ENCODE results near the gene KCNQ1OT1. TPM values are rescaled to one million over a fixed set of nuclear protein-coding genes. Genes with fewer than 3 reads are reported as not detected.

Gene KCNQ1OT1
- total RNA-seq, 2 donors from 2014 or later = 0.77 to 1.5 TPM

DNA sequence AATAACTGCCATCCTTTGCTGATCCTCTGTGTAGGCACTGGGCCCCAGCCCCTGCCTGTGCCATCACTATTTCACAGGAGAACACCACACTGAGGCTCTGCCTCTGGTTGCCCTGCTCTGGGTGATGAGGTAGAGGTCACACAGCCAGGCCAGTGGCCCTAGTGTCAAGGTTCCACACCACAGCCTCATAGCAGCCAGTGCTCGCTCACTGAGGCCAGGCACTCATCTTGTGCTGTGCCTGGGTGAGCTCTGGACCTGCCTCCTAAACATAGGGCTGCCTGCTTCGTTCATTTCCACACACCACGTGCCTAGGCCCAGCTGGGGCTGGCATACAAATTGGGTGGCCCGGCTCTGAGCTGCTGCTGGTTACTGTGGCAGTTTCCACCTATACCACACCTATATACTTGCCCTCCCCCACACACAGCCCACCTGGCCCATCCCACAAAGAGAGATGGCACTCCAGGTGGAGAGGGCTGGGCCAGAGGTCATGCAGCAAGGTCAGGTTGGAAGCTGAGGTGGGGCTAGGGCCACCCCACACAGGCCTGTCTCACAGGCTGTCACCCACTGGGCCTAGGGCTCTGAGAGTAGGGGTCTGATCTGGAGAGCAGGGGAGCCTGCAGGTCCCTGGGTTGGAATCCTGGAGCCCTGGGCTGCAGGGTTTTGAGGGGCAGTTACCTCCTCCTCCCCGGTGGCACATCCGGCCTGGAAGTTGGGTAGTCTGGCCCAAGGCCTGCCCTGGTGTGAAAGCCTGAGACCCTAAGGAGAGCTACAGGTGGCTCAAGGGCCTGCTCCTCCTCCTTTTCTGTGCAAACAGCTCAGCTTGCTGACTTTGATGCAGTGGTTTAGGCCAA lies 11.2 kb downstream of the KCNQ1OT1 start:
- H3K27ac ChIP-seq = no peak overlapping the region
- H3K4me1 ChIP-seq = no peaks in the 10 kb centered on the region
- intact Hi-C loops (cut with DNase I) = no loop called here
- no peak for DNase-seq
- TF ChIP-seq, protein P1, sequence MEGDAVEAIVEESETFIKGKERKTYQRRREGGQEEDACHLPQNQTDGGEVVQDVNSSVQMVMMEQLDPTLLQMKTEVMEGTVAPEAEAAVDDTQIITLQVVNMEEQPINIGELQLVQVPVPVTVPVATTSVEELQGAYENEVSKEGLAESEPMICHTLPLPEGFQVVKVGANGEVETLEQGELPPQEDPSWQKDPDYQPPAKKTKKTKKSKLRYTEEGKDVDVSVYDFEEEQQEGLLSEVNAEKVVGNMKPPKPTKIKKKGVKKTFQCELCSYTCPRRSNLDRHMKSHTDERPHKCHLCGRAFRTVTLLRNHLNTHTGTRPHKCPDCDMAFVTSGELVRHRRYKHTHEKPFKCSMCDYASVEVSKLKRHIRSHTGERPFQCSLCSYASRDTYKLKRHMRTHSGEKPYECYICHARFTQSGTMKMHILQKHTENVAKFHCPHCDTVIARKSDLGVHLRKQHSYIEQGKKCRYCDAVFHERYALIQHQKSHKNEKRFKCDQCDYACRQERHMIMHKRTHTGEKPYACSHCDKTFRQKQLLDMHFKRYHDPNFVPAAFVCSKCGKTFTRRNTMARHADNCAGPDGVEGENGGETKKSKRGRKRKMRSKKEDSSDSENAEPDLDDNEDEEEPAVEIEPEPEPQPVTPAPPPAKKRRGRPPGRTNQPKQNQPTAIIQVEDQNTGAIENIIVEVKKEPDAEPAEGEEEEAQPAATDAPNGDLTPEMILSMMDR (IDR thresholded peaks at IDR 0.05) = no peak
- H3K9me3 ChIP-seq = no peaks in the 10 kb centered on the region
- no peaks in the 10 kb centered on the region for H3K36me3 ChIP-seq
- no peak overlapping the region for H3K4me3 ChIP-seq
- H3K27me3 ChIP-seq = no peaks in the 10 kb centered on the region
- H3K9ac ChIP-seq (ENCODE audit: low read depth in 2 of 2, low read length in 2 of 2) = no peak overlapping the region

- Histone ChIP-seq H3K9ac (ENCODE audit: low read depth in 2 of 2, low read length in 2 of 2) (no peak overlapping the region), H3K9me3 (no peaks in the 10 kb centered on the region), H3K27me3 (no peaks in the 10 kb centered on the region), H3K4me1 (no peaks in the 10 kb centered on the region), H3K4me3 (no peak overlapping the region), H3K36me3 (no peaks in the 10 kb centered on the region), H3K27ac (no peak overlapping the region)
- TF ChIP-seq, protein P1 (IDR thresholded peaks at IDR 0.05) = no peak
- intact Hi-C loops (cut with DNase I) = no loop called here
- DNase-seq = no peak
These were observed 12.0 kb downstream of the KCNQ1OT1 start for GRCh38 chr11:2687782-2688191.

DNA sequence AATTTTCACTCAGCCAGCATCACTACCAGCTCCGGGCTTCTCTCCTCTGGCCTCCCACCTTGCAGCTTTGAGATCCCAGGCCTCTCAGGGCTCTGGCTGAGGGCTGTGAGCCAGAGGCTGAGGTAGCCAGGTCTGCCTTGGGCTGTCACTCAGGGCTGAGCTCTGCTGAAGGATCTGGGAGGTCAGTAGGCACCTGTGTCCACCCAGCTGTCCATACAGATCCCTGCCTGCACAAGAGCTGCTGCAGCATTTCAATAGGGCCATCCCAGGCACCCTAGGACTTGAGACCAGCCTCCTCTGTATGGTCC lies 12.6 kb downstream of the KCNQ1OT1 start:
- no peaks in the 10 kb centered on the region for H3K27me3 ChIP-seq
- H3K27ac ChIP-seq = no peak overlapping the region
- no peak overlapping the region for H3K4me3 ChIP-seq
- H3K4me1 ChIP-seq = no peaks in the 10 kb centered on the region
- H3K9ac ChIP-seq (ENCODE audit: low read depth in 2 of 2, low read length in 2 of 2) = no peak overlapping the region
- H3K9me3 ChIP-seq = no peaks in the 10 kb centered on the region
- intact Hi-C loops (cut with DNase I) = no loop called here
- no peaks in the 10 kb centered on the region for H3K36me3 ChIP-seq
- TF ChIP-seq, protein P1 (IDR thresholded peaks at IDR 0.05) = no peak
- no peak for DNase-seq

DNA sequence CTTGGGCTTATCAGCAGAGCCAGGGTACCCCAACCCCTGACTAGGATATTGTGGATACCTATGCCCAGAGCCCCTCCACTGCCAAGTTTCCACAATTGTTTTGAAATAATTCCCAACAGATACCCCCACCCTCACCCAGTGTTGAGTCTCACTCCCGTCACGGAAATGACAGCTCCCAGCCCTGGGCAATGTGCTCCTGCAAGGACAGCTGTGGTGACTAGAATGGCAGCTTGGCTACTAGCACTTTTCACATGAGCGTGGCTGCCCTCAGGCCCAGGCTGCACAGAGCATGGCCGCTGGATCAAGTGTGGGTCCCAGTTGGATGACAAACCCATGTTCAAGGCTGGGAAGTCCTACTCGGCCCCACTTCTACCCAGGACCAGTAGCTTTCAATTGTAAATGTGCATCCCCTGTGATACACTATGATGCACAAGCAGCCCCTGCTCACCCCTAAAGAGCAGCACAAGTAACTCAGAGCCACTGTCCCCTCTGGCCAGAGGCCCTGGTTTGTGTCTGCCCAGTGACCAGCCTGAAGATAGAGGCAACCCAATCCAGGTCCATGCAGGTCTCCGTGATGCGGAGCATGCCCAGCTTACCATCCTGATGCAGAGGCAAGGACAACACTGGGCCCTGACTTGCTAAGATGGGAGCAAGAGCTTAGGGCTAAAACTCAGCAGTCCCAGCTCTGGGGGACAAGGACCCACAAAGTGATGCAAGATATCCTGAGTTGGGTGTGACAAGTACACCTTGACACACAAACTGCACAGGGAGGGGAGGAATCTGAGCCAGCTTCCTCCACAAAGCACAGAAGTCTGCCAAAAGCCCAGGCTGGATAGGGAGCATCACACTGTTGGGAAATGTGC lies 13.2 kb downstream of the KCNQ1OT1 start:
- H3K4me3 ChIP-seq = no peak overlapping the region
- no peaks in the 10 kb centered on the region for H3K9me3 ChIP-seq
- TF ChIP-seq, protein P1 (IDR thresholded peaks at IDR 0.05) = no peak
- H3K27ac ChIP-seq = no peak overlapping the region
- DNase-seq = no peak
- intact Hi-C loops (cut with DNase I) = no loop called here
- H3K36me3 ChIP-seq = no peaks in the 10 kb centered on the region
- no peak overlapping the region for H3K9ac ChIP-seq (ENCODE audit: low read depth in 2 of 2, low read length in 2 of 2)
- H3K4me1 ChIP-seq = no peaks in the 10 kb centered on the region
- no peaks in the 10 kb centered on the region for H3K27me3 ChIP-seq

DNA sequence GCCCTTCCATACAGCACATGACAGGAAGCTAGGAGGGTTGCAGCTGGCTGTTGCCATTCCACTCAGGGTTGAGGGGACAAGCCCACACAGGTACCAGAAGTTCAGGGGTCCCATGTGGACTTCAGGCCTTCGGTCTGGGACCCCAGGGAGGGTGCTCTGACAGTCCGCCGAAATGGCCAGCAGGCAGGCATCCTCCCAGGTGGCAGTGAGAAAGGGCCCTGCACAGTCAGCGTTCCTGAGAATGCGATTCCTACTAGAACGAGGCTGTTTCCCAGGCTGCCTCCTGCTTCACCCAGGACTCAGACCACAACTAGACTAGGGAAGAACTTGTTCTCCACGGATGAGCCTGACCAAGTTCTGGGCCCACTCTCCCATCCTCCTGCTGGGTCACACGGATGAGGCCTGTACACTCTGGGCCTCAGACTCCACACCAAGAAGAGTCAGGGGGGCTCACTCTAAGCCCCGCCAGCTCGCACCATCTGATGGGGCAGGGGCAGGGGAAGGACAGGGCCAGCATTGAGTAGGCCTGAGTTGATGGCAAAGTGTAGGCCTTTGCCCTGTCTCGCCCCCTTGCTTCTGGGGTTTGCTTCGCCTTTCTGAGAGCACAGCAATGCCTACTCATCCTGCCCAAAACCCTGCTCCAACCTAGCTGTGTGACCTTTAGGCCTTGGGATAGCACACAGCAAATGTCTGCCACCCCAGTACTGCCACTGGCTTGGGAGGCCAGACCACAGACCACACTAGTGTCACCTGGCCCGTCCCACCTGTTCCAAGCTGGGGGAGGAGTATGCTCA lies 14.0 kb downstream of the KCNQ1OT1 start:
- no peaks in the 10 kb centered on the region for H3K36me3 ChIP-seq
- DNase-seq = no peak

More for the DNA sequence above, 14.0 kb downstream of the KCNQ1OT1 start:
- no peaks in the 10 kb centered on the region for H3K9me3 ChIP-seq
- no peak overlapping the region for H3K9ac ChIP-seq (ENCODE audit: low read depth in 2 of 2, low read length in 2 of 2)
- H3K4me1 ChIP-seq = no peaks in the 10 kb centered on the region
- H3K27me3 ChIP-seq = no peaks in the 10 kb centered on the region
- H3K27ac ChIP-seq = no peak overlapping the region
- TF ChIP-seq, protein P1 (IDR thresholded peaks at IDR 0.05) = no peak
- no peak overlapping the region for H3K4me3 ChIP-seq
- intact Hi-C loops (cut with DNase I) = no loop called here

All from colonic mucosa (tissue), 4 donors.